ENCODE data around the gene FAM222A. TPM values are rescaled to one million over a fixed set of nuclear protein-coding genes. Genes with fewer than 3 reads are reported as not detected.

Gene FAM222A
- total RNA-seq, 1 experiment from 2014 or later: 1.6 TPM

DNA sequence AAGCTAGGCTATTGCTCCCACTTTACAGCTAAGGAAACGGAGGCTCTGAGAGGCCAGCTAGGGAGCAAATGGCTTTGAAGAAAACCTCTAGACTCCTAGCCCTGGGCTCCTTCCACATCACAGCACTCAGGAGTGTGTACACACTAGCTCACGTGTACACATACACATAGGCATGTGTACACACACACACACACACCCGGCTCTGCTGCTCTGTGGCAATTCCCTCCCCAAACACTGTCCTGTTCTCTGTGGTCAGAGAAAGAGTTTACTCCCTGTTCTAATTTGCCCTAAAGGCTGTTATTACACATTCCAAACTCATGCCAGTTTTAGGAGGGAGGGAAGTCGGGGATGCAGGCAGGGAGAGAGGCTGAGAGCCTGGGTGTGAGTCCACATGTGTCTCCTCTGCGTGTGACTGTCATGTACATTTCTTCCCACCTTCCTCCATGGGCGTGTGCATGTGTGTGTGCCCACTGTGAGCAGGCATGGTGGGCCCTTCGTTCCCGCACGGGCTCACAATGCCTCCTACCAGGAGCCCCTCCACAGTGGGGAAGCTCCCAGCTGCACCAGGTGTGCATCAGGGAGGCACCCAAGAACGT lies 105.4 kb downstream of the FAM222A start (continued):
- TF ChIP-seq, protein P1, sequence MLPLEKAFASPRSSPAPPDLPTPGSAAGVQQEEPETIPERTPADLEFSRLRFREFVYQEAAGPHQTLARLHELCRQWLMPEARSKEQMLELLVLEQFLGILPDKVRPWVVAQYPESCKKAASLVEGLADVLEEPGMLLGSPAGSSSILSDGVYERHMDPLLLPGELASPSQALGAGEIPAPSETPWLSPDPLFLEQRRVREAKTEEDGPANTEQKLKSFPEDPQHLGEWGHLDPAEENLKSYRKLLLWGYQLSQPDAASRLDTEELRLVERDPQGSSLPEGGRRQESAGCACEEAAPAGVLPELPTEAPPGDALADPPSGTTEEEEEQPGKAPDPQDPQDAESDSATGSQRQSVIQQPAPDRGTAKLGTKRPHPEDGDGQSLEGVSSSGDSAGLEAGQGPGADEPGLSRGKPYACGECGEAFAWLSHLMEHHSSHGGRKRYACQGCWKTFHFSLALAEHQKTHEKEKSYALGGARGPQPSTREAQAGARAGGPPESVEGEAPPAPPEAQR (CRISPR knock-in tag; IDR thresholded peaks at IDR 0.05): no peak
- TF ChIP-seq, protein P2, sequence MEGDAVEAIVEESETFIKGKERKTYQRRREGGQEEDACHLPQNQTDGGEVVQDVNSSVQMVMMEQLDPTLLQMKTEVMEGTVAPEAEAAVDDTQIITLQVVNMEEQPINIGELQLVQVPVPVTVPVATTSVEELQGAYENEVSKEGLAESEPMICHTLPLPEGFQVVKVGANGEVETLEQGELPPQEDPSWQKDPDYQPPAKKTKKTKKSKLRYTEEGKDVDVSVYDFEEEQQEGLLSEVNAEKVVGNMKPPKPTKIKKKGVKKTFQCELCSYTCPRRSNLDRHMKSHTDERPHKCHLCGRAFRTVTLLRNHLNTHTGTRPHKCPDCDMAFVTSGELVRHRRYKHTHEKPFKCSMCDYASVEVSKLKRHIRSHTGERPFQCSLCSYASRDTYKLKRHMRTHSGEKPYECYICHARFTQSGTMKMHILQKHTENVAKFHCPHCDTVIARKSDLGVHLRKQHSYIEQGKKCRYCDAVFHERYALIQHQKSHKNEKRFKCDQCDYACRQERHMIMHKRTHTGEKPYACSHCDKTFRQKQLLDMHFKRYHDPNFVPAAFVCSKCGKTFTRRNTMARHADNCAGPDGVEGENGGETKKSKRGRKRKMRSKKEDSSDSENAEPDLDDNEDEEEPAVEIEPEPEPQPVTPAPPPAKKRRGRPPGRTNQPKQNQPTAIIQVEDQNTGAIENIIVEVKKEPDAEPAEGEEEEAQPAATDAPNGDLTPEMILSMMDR (IDR thresholded peaks at IDR 0.05): no peak

Other genes with a start within 250 kb of the FAM222A start
- 35.1 to 44.7 TPM (median 37.6 TPM) in 3 replicates for gene KCTD10, start 236.5 kb upstream of the FAM222A start, total RNA-seq (2021)
- 28.9 to 32.2 TPM (median 29.3 TPM) in 3 replicates for gene UBE3B, start 236.2 kb upstream of the FAM222A start, total RNA-seq (2021)
- gene MMAB, start 140.3 kb upstream of the FAM222A start, total RNA-seq (2021): 22.0 to 28.7 TPM (median 27.4 TPM) in 3 replicates
- gene MVK, start 140.0 kb upstream of the FAM222A start, total RNA-seq (2021): 13.2 to 15.3 TPM (median 13.9 TPM) in 3 replicates
- gene TRPV4, start 119.6 kb downstream of the FAM222A start, total RNA-seq (2021): 2.9 to 5.4 TPM (median 5.1 TPM) in 3 replicates
- 21.6 to 25.8 TPM (median 22.8 TPM) in 3 replicates for gene GLTP, start 166.7 kb downstream of the FAM222A start, total RNA-seq (2021)
- gene TCHP, start 186.4 kb downstream of the FAM222A start, total RNA-seq (2021): 7.9 to 10.1 TPM (median 10.0 TPM) in 3 replicates

All from WTC11 (cell line).